Duodenal mucosa (tissue), 2 donors: ENCODE measurements around the gene APMAP.
A peak's percentile ranks its signal among the peaks of the same experiment; 100 is the strongest.

ENCODE experiments used
- H3K27ac ChIP-seq: one replicate; pipeline ENCODE4 v1.7.0; 2013; ENCODE audit warnings: low read depth, low read length
- H3K27me3 ChIP-seq, 2 donors: one replicate each; pipeline ENCODE4 v1.7.0; 2013; ENCODE audit warnings: low read length in 2 of 2, control low read depth in 1 of 2; ENCODE audit not compliant: insufficient read depth in 2 of 2, control insufficient read depth in 1 of 2
- H3K36me3 ChIP-seq, 2 donors: one replicate each; pipeline ENCODE4 v1.7.0; 2013; ENCODE audit warnings: low read length in 2 of 2, control low read depth in 1 of 2; ENCODE audit not compliant: insufficient read depth in 2 of 2, control insufficient read depth in 1 of 2
- H3K4me1 ChIP-seq, 2 donors: one replicate each; pipeline ENCODE4 v1.7.0; 2013; ENCODE audit warnings: low read length in 2 of 2, control low read depth in 1 of 2; ENCODE audit not compliant: insufficient read depth in 2 of 2, control insufficient read depth in 1 of 2
- H3K4me3 ChIP-seq, 2 donors: one replicate each; pipeline ENCODE4 v1.7.0; 2013; ENCODE audit warnings: low read length in 2 of 2, low read depth in 1 of 2
- H3K9ac ChIP-seq, 2 donors: one replicate each; pipeline ENCODE4 v1.7.0; 2013; ENCODE audit warnings: low read length in 2 of 2, low read depth in 1 of 2
- H3K9me3 ChIP-seq, 2 donors: one replicate each; pipeline ENCODE4 v1.7.0; 2013; ENCODE audit warnings: low read length in 2 of 2, control low read depth in 1 of 2; ENCODE audit not compliant: control insufficient read depth in 1 of 2

Gene APMAP

GRCh38 chr20:25024171-25024570, 31.6 kb upstream of the APMAP start:
- peaks cover 22 to 28% of the 10 kb centered on the region in 2 donors for H3K4me1 ChIP-seq
- peaks cover 22 to 43% of the 10 kb centered on the region in 2 donors for H3K36me3 ChIP-seq
- H3K9me3 ChIP-seq, result no peaks in the 10 kb centered on the region
- no peaks in the 10 kb centered on the region for H3K27me3 ChIP-seq
- H3K9ac ChIP-seq, result no peak overlapping the region
- no peak overlapping the region for H3K4me3 ChIP-seq
- H3K27ac ChIP-seq, result no peak overlapping the region

- H3K27me3 ChIP-seq, result no peaks in the 10 kb centered on the region
- no peaks in the 10 kb centered on the region for H3K9me3 ChIP-seq
- peaks cover 25 to 48% of the 10 kb centered on the region in 2 donors for H3K36me3 ChIP-seq
- no peak overlapping the region for H3K9ac ChIP-seq
- H3K4me3 ChIP-seq, result no peak overlapping the region
- no peak overlapping the region for H3K27ac ChIP-seq
- H3K4me1 ChIP-seq, result peaks cover 22 to 33% of the 10 kb centered on the region in 2 donors
These were observed 30.8 kb upstream of the APMAP start for GRCh38 chr20:25023356-25023755.

GRCh38 chr20:25022680-25023079, 30.1 kb upstream of the APMAP start:
- H3K4me3 ChIP-seq, result no peak overlapping the region
- H3K36me3 ChIP-seq, result peaks cover 25 to 48% of the 10 kb centered on the region in 2 donors
- no peak overlapping the region for H3K9ac ChIP-seq
- no peak overlapping the region for H3K27ac ChIP-seq
- H3K27me3 ChIP-seq, result no peaks in the 10 kb centered on the region
- H3K9me3 ChIP-seq, result no peaks in the 10 kb centered on the region
- H3K4me1 ChIP-seq, result peaks cover 27 to 34% of the 10 kb centered on the region in 2 donors

GRCh38 chr20:25021336-25021735, 28.8 kb upstream of the APMAP start:
- no peaks in the 10 kb centered on the region for H3K9me3 ChIP-seq
- no peaks in the 10 kb centered on the region for H3K27me3 ChIP-seq
- H3K27ac ChIP-seq, result no peak overlapping the region
- peaks cover 28 to 54% of the 10 kb centered on the region in 2 donors for H3K36me3 ChIP-seq
- no peak overlapping the region for H3K4me3 ChIP-seq
- H3K4me1 ChIP-seq, result peaks cover 29 to 34% of the 10 kb centered on the region in 2 donors
- H3K9ac ChIP-seq, result no peak overlapping the region

- Histone ChIP-seq H3K36me3 (peaks cover 29 to 54% of the 10 kb centered on the region in 2 donors), H3K27ac (no peak overlapping the region)
These were observed 28.4 kb upstream of the APMAP start for GRCh38 chr20:25020901-25021301.

GRCh38 chr20:25020345-25020744, 27.8 kb upstream of the APMAP start:
- no peak overlapping the region for H3K4me3 ChIP-seq
- no peaks in the 10 kb centered on the region for H3K9me3 ChIP-seq
- no peak overlapping the region for H3K27ac ChIP-seq
- no peak overlapping the region for H3K9ac ChIP-seq
- H3K27me3 ChIP-seq, result no peaks in the 10 kb centered on the region
- H3K36me3 ChIP-seq, result peaks cover 27 to 52% of the 10 kb centered on the region in 2 donors
- H3K4me1 ChIP-seq, result peaks cover 29 to 37% of the 10 kb centered on the region in 2 donors

More at GRCh38 chr20:25020901-25021301, 28.4 kb upstream of the APMAP start:
- Histone ChIP-seq H3K4me1 (peaks cover 29 to 36% of the 10 kb centered on the region in 2 donors), H3K27me3 (no peaks in the 10 kb centered on the region), H3K4me3 (no peak overlapping the region), H3K9me3 (no peaks in the 10 kb centered on the region), H3K9ac (no peak overlapping the region)

- H3K27me3 ChIP-seq, result no peaks in the 10 kb centered on the region
- H3K27ac ChIP-seq, result no peak overlapping the region
- H3K36me3 ChIP-seq, result peaks cover 29 to 52% of the 10 kb centered on the region in 2 donors
- peaks cover 29 to 37% of the 10 kb centered on the region in 2 donors for H3K4me1 ChIP-seq
- H3K9ac ChIP-seq, result no peak overlapping the region
- H3K9me3 ChIP-seq, result no peaks in the 10 kb centered on the region
- no peak overlapping the region for H3K4me3 ChIP-seq
These were observed 27.0 kb upstream of the APMAP start for GRCh38 chr20:25019381-25020155.

- Histone ChIP-seq H3K36me3 (peaks cover 36 to 59% of the 10 kb centered on the region in 2 donors), H3K27me3 (no peaks in the 10 kb centered on the region), H3K9me3 (no peaks in the 10 kb centered on the region), H3K4me1 (peaks cover 25 to 33% of the 10 kb centered on the region in 2 donors), H3K4me3 (no peak overlapping the region), H3K27ac (no peak overlapping the region), H3K9ac (no peak overlapping the region)
These were observed 26.3 kb upstream of the APMAP start for GRCh38 chr20:25018841-25019240.

GRCh38 chr20:25018425-25018824, 25.9 kb upstream of the APMAP start:
- Histone ChIP-seq H3K27me3 (no peaks in the 10 kb centered on the region), H3K9ac (no peak overlapping the region), H3K36me3 (peaks cover 40 to 64% of the 10 kb centered on the region in 2 donors), H3K9me3 (no peaks in the 10 kb centered on the region), H3K4me3 (no peak overlapping the region), H3K27ac (no peak overlapping the region), H3K4me1 (peaks cover 21 to 29% of the 10 kb centered on the region in 2 donors)

GRCh38 chr20:25017257-25017803, 24.8 kb upstream of the APMAP start:
- H3K27me3 ChIP-seq, result no peaks in the 10 kb centered on the region
- H3K27ac ChIP-seq, result peak overlapping the region; percentile 13
- no peak overlapping the region for H3K4me3 ChIP-seq
- H3K36me3 ChIP-seq, result peaks cover 47 to 69% of the 10 kb centered on the region in 2 donors
- no peak overlapping the region for H3K9ac ChIP-seq
- H3K4me1 ChIP-seq, result peaks cover 10 to 18% of the 10 kb centered on the region in 2 donors
- H3K9me3 ChIP-seq, result no peaks in the 10 kb centered on the region
